Esophagus squamous epithelium (tissue), 4 donors: ENCODE results near the gene P2RY12.
A peak's percentile ranks its signal among the peaks of the same experiment; 100 is the strongest.

ENCODE experiments used
- CTCF ChIP-seq, 6 experiments: fragments of 450-650 bp in 4 of 6; fragments of 200-600 bp in 2 of 6; sonication (generic) in 2 of 6; IDR thresholded peaks; one replicate each; pipeline ENCODE4 v1.5.1; 2016 to 2019; ENCODE audit warnings: antibody characterized with exemption in 6 of 6, mild to moderate bottlenecking in 4 of 6, moderate library complexity in 4 of 6
- POLR2A ChIP-seq, 4 donors: fragments of 450-650 bp; IDR thresholded peaks; one replicate each; pipeline ENCODE4 v1.6.1; 2017; ENCODE audit warnings: antibody characterized with exemption in 4 of 4, mild to moderate bottlenecking in 4 of 4, moderate library complexity in 3 of 4

DNA sequence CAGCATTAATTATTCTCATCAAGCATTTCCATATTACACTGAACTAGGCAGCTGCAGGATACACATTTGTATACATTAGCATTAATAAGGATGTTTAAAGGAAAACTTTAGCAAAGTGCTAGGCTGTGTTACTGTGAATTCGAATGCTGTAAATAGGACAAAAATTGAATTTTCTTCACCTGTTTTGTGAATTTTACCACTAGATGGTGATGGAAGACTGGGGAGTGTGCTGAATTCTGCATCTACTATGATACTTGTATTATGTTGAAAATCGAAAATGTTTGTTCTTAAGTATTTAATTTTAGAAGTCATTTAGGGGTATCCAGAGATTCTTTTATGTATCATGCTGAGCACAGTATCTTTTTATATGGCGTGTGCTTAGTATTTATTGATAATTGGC lies 93.9 kb downstream of the P2RY12 start:
- TF ChIP-seq CTCF (IDR thresholded peaks at IDR 0.05) (peak in 5 of 6 experiments; percentile 22 to 66 (median 41)), POLR2A (IDR thresholded peaks at IDR 0.05) (no peak)
